SK-N-SH treated with all-trans-retinoic acid at 6 μM for 48 hours (cell line): Measurements from ENCODE around the gene CTDSP2.

Experiments
- BACH2 ChIP-seq: fragments of 250-450 bp; sonication (Bioruptor Pico); IDR thresholded peaks from 2 replicates; pipeline ENCODE4 v1.9.0; 2021; ENCODE audit warnings: mild to moderate bottlenecking, borderline replicate concordance
- CSDC2 ChIP-seq: fragments of 250-450 bp; sonication (Bioruptor Pico); IDR thresholded peaks from 2 replicates; pipeline ENCODE4 v1.5.0; 2020; ENCODE audit warnings: mild to moderate bottlenecking, moderate library complexity
- PPARA ChIP-seq: fragments of 250-450 bp; sonication (Bioruptor Pico); IDR thresholded peaks from 2 replicates; pipeline ENCODE4 v1.5.0; 2020; ENCODE audit warnings: mild to moderate bottlenecking, borderline replicate concordance
- RARB ChIP-seq: fragments of 250-450 bp; sonication (Bioruptor Pico); IDR thresholded peaks from 2 replicates; pipeline ENCODE4 v1.8.0; 2021; ENCODE audit warnings: mild to moderate bottlenecking, moderate library complexity
- ZFP3 ChIP-seq: fragments of 250-450 bp; sonication (Bioruptor Pico); IDR thresholded peaks from 2 replicates; pipeline ENCODE4 v1.5.0; 2020; ENCODE audit warnings: mild to moderate bottlenecking, moderate library complexity
- ZFP30 ChIP-seq: fragments of 450-650 bp; formaldehyde crosslinking; IDR thresholded peaks from 2 replicates; pipeline ENCODE4 v1.5.0; 2022; ENCODE audit warnings: mild to moderate bottlenecking, moderate library complexity
- TF ChIP-seq, protein P1 (sequence below): fragments of 250-450 bp; sonication (Bioruptor Pico); IDR thresholded peaks from 2 replicates; pipeline ENCODE4 v1.8.0; 2020; ENCODE audit warnings: mild to moderate bottlenecking, moderate library complexity, borderline replicate concordance

DNA sequence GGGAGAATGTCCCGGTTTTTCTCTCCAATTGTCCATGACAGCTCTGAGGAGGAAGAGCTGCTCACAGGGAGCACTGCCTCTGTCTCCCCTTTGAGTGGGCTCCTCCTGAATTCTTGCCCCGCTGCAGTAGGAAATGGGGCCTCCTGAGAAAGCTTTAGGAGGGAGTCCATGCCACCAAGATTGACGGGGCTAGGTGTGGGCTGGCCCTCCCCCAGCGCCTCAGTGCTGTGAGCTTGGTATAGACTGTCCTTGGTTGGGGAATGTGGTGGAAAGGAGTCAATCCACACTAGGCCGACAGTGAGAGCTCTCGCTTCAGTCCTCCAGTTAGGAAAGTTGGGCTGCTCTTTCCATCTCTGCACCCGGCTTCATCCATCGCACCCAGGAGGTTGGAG is 23.4 kb upstream of the CTDSP2 start:
- TF ChIP-seq RARB (CRISPR knock-in tag) (no peak), PPARA (CRISPR knock-in tag) (no peak), BACH2 (CRISPR knock-in tag) (no peak), CSDC2 (CRISPR knock-in tag) (no peak), ZFP3 (no peak), ZFP30 (CRISPR knock-in tag) (no peak)
- TF ChIP-seq, protein P1, sequence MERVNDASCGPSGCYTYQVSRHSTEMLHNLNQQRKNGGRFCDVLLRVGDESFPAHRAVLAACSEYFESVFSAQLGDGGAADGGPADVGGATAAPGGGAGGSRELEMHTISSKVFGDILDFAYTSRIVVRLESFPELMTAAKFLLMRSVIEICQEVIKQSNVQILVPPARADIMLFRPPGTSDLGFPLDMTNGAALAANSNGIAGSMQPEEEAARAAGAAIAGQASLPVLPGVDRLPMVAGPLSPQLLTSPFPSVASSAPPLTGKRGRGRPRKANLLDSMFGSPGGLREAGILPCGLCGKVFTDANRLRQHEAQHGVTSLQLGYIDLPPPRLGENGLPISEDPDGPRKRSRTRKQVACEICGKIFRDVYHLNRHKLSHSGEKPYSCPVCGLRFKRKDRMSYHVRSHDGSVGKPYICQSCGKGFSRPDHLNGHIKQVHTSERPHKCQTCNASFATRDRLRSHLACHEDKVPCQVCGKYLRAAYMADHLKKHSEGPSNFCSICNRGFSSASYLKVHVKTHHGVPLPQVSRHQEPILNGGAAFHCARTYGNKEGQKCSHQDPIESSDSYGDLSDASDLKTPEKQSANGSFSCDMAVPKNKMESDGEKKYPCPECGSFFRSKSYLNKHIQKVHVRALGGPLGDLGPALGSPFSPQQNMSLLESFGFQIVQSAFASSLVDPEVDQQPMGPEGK (CRISPR knock-in tag) = no peak
